GM12801 (cell line): Measurements from ENCODE around the gene ZFP57.

Source experiments
- CTCF ChIP-seq: IDR thresholded peaks from one replicate; pipeline ENCODE4 v1.5.1; 2011; ENCODE audit warnings: control low read depth; ENCODE audit not compliant: insufficient read length; ENCODE audit errors: extremely low read depth

Gene ZFP57

DNA sequence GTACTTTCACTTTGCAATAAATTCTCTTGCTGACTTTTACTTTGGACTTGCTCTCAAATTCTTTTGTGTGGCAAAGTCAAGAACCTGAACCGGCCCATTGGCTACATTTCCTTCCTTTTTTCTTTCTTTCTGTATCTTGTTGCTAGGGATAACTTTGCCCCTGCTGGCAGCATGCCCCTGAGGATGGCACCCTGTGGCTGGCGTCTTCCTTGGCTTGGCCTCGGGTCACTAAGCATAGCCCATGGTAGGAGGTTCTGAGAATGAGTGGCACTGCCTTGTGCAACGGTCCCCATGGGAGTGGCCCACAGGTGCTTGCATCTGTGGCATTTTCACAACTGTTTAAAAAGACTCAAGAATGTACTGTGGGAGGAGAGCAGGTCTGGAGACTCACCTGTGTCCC lies 28.2 kb upstream of the ZFP57 start:
- TF ChIP-seq CTCF: no peak

GRCh38 chr6:29708432-29709179 lies 27.7 kb upstream of the ZFP57 start:
- no peak for TF ChIP-seq CTCF

GRCh38 chr6:29705389-29706231 lies 24.7 kb upstream of the ZFP57 start:
- no peak for TF ChIP-seq CTCF

GRCh38 chr6:29702519-29703103 lies 21.7 kb upstream of the ZFP57 start:
- TF ChIP-seq CTCF: no peak

DNA sequence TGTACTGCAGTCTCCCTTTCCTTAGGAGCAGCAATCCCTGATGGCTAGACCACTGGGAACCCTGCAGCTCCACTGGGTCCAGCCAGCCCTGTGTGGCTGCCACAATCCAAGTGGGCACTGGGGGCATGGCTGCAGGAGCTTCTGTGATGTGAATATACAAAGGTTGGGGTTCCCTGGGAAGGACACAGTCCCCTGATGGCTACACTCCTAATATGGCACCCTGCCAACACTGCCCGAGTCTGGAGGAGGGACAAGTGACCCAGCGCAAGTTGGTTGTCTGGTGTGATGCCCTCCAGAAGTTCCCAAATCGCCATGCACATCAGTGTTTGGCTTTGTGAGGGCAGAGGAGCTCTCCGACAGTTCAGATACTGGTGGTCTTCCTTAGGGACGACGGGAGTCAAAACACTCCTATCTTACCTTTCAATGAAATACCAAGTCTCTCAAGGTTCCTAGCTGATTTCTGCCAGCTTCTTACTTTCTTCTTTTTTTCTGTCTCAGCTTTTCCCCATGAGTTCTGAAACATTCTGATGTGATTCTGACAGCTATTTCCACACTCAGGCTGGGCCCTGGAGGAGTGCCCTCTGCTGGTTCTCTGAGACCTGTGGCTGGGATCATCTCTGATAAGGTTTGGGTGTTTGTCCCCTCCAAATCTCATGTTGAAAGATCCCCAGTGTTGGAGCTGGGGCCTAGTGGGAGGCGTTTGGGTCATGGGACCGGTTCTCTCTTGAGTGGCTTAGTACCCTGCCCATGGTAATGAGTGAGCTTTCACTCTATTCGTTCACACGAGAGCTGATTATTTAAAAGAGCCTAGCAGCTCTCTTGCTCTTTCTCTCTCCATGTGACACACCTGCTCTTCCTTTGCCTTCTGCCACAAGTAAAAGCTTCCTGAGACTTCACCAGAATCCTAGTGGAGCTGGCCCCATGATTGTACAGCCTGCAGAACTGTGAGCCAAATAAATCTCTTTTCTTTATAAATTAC lies 15.5 kb upstream of the ZFP57 start:
- TF ChIP-seq CTCF: no peak

DNA sequence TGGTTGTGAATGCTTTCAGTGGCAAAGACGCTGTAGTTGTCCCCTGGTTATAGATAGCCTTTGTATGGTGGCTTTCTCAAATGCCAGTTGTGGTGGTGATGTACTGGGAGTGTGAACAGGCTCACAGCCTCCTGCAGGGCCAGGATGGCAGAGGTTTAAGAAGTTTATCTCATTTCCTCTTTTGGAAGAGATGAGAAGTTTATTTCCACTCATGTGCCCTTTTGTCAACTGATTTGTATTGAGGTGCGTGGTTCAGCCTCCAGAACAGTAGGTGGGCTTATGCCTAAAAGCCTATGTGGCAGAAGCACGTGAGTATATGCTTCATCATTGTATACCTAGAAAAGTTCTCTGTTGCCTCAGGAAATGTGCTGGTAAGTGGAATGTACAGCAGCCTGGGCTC lies 13.7 kb upstream of the ZFP57 start:
- no peak for TF ChIP-seq CTCF
